ENCODE results near the gene XPO5. TPM values are rescaled to one million over a fixed set of nuclear protein-coding genes. Genes with fewer than 3 reads are reported as not detected.
A peak's percentile ranks its signal among the peaks of the same experiment; 100 is the strongest.

XPO5 gene
- total and polyA plus RNA-seq, 9 of the 15 experiments (the other 6 are each of a cell fraction or from before 2014, with no cell fraction given), result 36.0 to 170 (median 99.1) TPM

DNA sequence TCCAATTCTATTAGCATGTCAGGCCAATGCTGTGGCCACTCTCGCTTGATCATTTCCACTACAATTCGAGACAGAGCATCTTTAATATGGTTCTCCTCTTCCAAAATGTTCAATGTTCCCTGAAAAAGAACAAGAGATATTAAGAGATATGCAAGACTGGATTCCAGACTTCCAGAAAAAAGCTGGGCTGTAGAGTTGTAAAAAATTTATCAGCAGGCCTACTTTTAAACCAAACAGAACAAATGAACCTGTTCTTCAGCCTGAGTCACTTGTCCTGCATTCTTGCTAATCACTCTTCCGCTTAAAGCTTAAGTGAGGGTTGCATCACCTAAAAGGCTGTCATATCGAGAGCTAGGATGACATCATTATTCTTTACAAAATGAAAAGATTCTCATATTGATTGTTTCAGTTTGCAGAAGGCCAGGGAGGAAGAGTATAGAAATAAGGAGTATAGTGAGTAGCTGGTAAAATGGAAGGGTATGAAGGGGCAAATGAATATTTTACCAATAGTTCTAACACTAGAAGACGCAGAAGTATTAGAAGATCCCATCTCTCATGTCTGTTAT is 4.9 kb downstream of the XPO5 start (continued):
- TF ChIP-seq, protein P1, sequence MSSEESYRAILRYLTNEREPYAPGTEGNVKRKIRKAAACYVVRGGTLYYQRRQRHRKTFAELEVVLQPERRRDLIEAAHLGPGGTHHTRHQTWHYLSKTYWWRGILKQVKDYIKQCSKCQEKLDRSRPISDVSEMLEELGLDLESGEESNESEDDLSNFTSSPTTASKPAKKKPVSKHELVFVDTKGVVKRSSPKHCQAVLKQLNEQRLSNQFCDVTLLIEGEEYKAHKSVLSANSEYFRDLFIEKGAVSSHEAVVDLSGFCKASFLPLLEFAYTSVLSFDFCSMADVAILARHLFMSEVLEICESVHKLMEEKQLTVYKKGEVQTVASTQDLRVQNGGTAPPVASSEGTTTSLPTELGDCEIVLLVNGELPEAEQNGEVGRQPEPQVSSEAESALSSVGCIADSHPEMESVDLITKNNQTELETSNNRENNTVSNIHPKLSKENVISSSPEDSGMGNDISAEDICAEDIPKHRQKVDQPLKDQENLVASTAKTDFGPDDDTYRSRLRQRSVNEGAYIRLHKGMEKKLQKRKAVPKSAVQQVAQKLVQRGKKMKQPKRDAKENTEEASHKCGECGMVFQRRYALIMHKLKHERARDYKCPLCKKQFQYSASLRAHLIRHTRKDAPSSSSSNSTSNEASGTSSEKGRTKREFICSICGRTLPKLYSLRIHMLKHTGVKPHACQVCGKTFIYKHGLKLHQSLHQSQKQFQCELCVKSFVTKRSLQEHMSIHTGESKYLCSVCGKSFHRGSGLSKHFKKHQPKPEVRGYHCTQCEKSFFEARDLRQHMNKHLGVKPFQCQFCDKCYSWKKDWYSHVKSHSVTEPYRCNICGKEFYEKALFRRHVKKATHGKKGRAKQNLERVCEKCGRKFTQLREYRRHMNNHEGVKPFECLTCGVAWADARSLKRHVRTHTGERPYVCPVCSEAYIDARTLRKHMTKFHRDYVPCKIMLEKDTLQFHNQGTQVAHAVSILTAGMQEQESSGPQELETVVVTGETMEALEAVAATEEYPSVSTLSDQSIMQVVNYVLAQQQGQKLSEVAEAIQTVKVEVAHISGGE (CRISPR knock-in tag; IDR thresholded peaks at IDR 0.05), result no peak
- TF ChIP-seq PHF21A (IDR thresholded peaks at IDR 0.05; ENCODE audit: borderline replicate concordance, low read depth), result no peak
- TF ChIP-seq SREBF2 (CRISPR knock-in tag; IDR thresholded peaks at IDR 0.05), result no peak
- no peak for TF ChIP-seq TAL1 (IDR thresholded peaks at IDR 0.05)
- TF ChIP-seq, protein P2, sequence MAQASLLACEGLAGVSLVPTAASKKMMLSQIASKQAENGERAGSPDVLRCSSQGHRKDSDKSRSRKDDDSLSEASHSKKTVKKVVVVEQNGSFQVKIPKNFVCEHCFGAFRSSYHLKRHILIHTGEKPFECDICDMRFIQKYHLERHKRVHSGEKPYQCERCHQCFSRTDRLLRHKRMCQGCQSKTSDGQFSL (CRISPR knock-in tag; IDR thresholded peaks at IDR 0.05), result no peak
- TF ChIP-seq, protein P2 (tag; IDR thresholded peaks at IDR 0.05), result no peak
- peak; percentile 65 for TF ChIP-seq SOX6 (IDR thresholded peaks at IDR 0.05)
- TF ChIP-seq SRSF3 (IDR thresholded peaks at IDR 0.05; ENCODE audit: insufficient read depth, low read length), result no peak
- no peak for TF ChIP-seq CC2D1A (IDR thresholded peaks at IDR 0.05)
- peak; percentile 75 for TF ChIP-seq CREM (IDR thresholded peaks at IDR 0.05; ENCODE audit: low read depth)
- TF ChIP-seq FOXM1 (IDR thresholded peaks at IDR 0.05; ENCODE audit: low read depth), result no peak
- no peak for TF ChIP-seq FOXM1 (CRISPR knock-in tag; IDR thresholded peaks at IDR 0.05; ENCODE audit: low read depth)
- 0 out of 2 replicates have a peak, but pooled peaks have one; percentile 17 for TF ChIP-seq TOE1 (IDR thresholded peaks at IDR 0.05; ENCODE audit: borderline replicate concordance)
- no peak for TF ChIP-seq TOE1 (CRISPR knock-in tag; IDR thresholded peaks at IDR 0.05; ENCODE audit: borderline replicate concordance, low read depth)
- no peak for TF ChIP-seq STAT5B (CRISPR knock-in tag; IDR thresholded peaks at IDR 0.05)
- TF ChIP-seq, protein P3, sequence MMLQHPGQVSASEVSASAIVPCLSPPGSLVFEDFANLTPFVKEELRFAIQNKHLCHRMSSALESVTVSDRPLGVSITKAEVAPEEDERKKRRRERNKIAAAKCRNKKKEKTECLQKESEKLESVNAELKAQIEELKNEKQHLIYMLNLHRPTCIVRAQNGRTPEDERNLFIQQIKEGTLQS (IDR thresholded peaks at IDR 0.05), result peak; percentile 100
- TF ChIP-seq, protein P3 (CRISPR knock-in tag; conservative IDR thresholded peaks at IDR 0.05), result no peak; the same call in 1 of the 2 replicates
- peak; percentile 85; the same call in 1 of the 2 replicates for TF ChIP-seq SMARCA4 (IDR thresholded peaks at IDR 0.05)
- no peak for TF ChIP-seq TAF7 (tag; IDR thresholded peaks at IDR 0.05)
- TF ChIP-seq ZFP30 (CRISPR knock-in tag; IDR thresholded peaks at IDR 0.05; ENCODE audit: borderline replicate concordance), result no peak
- no peak for TF ChIP-seq ZNF507 (tag; conservative IDR thresholded peaks at IDR 0.05)
- TF ChIP-seq NFIX (CRISPR knock-in tag; IDR thresholded peaks at IDR 0.05; ENCODE audit: low read depth), result no peak
- TF ChIP-seq ZNF23 (CRISPR knock-in tag; IDR thresholded peaks at IDR 0.05), result no peak
- TF ChIP-seq, protein P4, sequence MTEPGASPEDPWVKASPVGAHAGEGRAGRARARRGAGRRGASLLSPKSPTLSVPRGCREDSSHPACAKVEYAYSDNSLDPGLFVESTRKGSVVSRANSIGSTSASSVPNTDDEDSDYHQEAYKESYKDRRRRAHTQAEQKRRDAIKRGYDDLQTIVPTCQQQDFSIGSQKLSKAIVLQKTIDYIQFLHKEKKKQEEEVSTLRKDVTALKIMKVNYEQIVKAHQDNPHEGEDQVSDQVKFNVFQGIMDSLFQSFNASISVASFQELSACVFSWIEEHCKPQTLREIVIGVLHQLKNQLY (CRISPR knock-in tag; conservative IDR thresholded peaks at IDR 0.05), result no peak
